Activated CD8-positive, alpha-beta memory T cell treated with anti-CD3 and anti-CD28 coated beads, Interleukin-2, amount 50 U/mL, for 1 hour (primary cell): ENCODE data around the gene GARRE1.
"Not testable (repeated sequence)": the region's sequence is repeated elsewhere in the genome, so short reads cannot be mapped to it uniquely, and the experiment has no call there.

Experiments used
- DNase-seq: peaks from one replicate; pipeline ENCODE4 v3.0.0-alpha.2; 2020; ENCODE audit errors: extremely low read depth

Gene GARRE1

GRCh38 chr19:34232566-34233481 lies 21.5 kb upstream of the GARRE1 start:
- DNase-seq, result no peak

DNA sequence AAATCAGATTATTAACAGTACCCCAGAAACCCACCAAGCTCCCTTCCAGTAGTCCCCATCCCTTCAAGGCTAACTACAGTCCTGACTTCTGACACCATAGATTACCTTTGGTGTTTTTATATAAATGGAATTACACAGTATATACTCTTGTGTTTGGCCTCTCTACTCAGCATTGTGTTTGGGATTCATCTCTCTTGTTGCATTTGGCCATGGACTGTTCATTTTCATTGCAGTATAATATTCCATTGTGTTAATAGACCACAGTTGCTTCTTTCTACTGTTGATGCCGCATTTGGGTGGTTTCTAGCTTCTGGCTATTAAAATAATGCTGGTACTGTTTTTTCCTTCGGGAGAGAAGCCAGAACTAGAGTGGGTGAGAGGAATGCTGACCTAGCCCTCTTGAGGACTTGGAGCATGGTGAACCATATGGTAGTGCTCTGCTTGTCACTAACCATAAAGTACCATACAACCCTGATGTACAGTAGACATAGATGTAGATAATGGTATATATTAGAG lies 18.9 kb upstream of the GARRE1 start:
- DNase-seq, result no peak

DNA sequence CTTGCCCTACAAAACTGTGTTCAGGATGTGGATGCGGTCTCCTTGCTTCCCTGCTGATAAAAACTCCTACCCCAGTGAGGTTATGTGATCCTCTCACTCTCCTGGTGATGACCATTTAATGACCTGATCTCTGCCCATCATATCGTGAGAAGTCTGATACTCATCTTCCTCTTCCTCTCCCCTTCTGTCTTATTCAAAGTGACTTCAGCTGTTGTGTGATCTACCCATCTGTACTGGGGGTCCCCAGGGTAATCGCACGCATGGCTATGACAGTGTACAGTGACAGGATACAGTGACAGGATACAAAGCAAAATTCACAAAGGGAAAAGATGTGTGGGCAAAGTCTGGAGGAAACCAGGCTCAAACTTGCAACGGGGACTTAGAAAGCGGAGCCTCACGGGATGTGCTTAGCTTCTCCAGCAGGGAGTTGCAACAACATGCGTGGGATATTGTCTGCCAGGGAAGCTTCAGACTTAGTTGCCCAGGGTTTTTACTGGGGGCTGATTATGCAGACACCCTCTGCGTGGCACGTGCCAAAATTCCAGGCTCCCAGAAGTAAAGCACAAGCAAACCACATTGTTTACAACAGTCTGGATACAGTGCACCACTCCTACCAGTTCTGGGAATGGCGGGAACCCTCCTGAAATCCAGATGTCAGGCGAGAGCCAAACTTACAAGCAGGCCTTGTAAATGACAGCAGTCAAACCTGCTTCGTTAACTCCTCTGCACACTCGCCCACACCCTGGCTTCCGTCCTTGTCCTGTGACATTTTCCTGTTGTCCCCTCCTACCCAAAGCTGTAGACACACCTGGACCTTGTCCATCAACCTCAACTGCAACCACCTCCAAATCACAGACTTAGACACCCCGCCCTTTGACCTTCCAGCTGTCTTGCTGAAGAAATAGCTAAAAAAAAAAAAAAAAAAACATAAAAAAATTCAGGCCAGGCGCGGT lies 18.0 kb upstream of the GARRE1 start:
- no peak for DNase-seq

DNA sequence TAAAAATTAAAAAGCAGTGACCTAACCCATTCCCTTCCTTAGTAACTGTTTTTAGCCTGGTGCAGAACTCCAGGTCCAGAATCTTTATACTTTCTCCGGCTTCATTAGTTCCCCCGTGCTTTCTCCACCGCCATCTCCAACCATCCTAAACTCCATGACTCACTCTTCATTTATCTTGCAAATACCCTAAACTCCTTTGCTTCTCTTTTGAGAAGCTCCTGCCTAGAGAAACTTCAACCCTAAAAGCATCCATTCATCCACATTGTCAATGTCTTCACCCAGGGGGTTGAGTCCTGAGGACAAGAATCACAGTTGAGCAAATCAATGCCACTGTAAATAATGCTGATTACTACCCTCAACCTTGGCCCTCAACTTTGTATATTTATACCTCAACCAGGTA lies 17.1 kb upstream of the GARRE1 start:
- DNase-seq, result no peak

- no peak for DNase-seq
These were observed 16.4 kb upstream of the GARRE1 start for GRCh38 chr19:34237939-34238338.

GRCh38 chr19:34241513-34242337 lies 12.6 kb upstream of the GARRE1 start:
- no peak for DNase-seq

DNA sequence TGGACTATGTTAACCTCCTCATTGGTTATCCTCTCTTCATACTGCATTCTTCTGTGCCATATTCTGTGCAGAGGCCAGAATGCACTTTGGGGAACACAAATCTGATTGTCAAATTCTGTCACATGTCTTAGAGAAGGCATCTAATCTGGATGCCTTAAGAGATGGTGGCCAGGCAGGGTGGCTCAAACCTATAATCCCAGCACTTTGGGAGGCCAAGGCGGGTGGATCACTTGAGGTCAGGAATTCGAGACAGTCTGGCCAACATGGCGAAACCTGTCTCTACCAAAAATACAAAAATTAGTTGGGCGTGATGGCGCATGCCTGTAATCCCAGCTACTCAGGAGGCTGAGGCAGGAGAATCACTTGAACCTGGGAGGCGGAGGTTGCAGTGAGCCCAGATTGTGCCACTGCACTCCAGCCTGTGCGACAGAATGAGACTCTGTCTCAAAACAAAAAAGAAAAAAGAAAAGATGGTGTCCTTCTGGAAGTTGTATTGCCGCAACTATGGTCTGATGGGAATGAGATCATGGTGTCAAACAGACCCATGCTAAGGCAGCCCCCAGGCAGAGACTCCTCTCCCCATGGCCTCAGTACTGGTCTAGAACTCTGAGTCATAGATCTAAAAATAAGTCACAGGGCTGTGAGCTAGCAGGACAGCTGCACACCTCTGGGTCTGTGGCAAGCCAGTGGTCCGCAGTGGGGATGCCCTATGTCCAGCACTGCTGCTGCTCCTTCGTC lies 11.0 kb upstream of the GARRE1 start:
- not testable (repeated sequence) for DNase-seq

GRCh38 chr19:34243876-34244578 lies 10.3 kb upstream of the GARRE1 start:
- DNase-seq, result no peak

DNA sequence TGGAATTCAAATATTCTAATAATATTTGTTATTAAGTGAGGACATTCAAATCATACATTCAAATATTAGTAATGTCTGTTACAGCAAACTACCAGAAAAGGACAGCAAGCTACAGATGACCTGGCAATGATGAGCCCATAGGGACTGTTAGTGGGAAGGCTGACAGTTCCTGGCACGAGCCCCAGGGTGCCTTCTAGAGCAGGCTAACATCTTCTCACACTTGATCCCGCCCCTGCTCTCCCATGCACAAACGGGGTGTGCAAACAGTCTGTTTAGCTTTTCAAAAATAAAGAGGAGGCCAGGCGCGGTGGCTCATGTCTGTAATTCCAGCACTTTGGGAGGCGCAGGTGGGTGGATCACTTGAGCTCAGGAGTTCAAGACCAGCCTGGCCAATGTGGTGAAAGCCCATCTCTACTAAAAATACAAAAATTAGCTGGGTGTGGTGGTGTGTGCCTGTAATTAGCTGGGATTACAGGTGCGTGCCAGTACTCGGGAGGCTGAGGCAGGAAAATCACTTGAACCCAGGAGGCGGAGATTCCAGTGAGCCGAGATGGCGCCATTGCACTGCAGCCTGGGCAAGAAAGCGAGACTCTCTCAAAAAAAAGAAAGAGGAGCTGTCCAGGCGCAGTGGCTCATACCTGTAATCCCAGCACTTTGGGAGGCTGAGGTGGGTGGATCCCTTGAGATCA lies 9.6 kb upstream of the GARRE1 start:
- DNase-seq, result no peak

DNA sequence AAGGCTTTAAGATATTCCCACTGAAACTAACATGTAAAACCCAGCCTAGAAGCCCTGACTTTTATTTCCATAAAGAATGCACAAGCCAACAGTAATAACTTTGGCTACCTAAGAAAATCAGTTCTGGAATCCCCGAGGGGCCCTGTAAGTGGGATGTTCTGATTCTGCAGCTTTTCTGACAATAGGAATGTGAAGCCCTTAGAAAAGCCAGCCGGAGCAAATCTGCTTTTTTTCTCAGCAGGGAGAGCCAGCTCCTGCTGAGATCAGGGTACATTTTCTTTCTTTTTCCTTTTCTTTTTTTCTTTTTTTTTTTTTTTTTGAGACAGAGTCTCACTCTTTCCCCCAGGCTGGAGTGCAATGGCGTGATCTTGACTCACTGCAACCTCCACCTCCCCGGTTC lies 8.0 kb upstream of the GARRE1 start:
- no peak for DNase-seq

GRCh38 chr19:34248941-34249340 lies 5.4 kb upstream of the GARRE1 start:
- no peak for DNase-seq

DNA sequence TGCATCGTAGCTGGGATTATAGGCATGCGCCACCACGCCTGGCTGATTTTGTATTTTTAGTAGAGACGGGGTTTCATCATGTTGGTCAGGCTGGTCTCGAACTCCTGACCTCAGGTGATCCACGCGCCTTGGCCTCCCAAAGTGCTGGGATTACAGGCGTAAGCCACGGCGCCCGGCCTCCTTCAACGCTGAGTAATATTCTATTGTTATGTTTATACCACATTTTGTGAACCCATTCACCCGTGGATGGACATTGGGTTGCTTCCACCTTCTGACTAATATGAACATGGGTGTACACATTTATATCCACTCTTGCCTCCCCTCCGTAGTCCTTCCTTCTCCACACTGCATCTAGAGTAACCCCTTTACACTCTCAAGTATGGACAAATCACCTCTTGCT lies 1.2 kb upstream of the GARRE1 start:
- not testable (repeated sequence) for DNase-seq

DNA sequence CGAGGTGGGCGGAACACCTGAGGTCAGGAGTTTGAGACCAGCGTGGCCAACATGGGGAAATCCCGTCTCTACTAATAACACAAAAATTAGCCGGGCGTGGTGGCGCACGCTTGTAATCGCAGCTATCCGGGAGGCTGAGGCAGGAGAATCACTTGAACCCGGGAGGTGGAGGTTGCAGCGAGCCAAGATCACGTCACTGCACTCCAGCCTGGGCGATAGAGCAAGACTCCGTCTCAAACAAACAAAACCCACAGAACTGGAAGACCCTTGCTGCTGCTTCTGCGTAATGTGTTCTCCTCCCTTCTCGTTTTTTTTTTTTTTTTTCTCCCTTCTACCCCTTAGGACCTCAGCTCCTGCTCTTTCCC lies 691 bp upstream of the GARRE1 start:
- not testable (repeated sequence) for DNase-seq

GRCh38 chr19:34254698-34255432 lies 511 bp downstream of the GARRE1 start:
- DNase-seq, result no peak

- no peak for DNase-seq
These were observed 1.2 kb downstream of the GARRE1 start for GRCh38 chr19:34255546-34255945.

GRCh38 chr19:34256835-34257558 lies 2.6 kb downstream of the GARRE1 start:
- DNase-seq, result no peak

- DNase-seq, result no peak
These were observed 3.2 kb downstream of the GARRE1 start for GRCh38 chr19:34257559-34257924.

DNA sequence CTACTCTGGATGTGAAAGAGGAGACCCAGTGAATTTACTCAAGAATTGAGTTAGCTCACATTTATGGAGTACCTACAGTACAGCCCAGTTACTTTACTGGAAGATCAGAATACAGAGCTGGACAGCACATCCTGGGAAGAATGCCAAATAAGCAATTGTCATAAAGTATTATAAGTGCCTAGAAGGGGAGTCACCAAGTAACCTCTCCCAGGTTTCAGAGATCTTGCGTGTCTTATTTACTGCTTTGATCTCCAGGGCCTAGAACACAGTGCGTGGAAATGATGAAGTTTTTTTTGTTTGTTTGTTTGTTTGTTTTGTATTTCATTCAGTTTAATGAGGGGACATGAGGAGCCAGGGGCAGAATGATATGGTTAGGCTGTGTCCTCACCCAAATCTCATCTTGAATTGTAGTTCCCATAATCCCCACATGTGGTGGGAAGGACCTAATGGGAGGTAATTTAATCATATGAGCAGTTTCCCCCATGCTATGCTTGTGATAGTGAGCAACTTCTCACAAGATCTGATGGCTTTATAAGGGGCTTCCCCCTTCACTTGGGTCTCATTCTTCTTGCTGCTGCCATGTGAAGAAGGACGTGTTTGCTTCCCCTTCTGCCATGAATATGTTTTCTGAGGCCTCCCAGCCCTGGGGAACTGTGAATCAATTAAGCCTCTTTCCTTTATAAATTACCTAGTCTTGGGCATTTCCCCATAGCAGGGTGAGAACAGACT lies 5.2 kb downstream of the GARRE1 start:
- no peak for DNase-seq
